Endothelial cell of umbilical vein (primary cell): ENCODE measurements around the gene CCDC32. TPM values are rescaled to one million over a fixed set of nuclear protein-coding genes. Genes with fewer than 3 reads are reported as not detected.

Experiments
- BruUV-seq: library from RNA; stranded (reverse); fragments of 400-500 nt; replicated peaks from 2 replicates; lab custom pipeline; 2021; lab: Mats Ljungman, UMichigan
- CTCF ChIA-PET: fragments of 300-600, 350-600 bp; sonication (Branson Sonifier 250); formaldehyde crosslinking; loops from one replicate; lab custom pipeline; 2021; ENCODE audit warnings: antibody characterized with exemption, inconsistent platforms; lab: Charles Lee
- POLR2A ChIA-PET: fragments of 300-600, 350-600 bp; sonication (Branson Sonifier 250); formaldehyde crosslinking; loops from one replicate; lab custom pipeline; 2021; ENCODE audit warnings: antibody characterized with exemption, inconsistent platforms; lab: Charles Lee
- DNase-seq: peaks from one replicate; pipeline ENCODE4 v3.0.0-alpha.2; 2011; ENCODE audit warnings: low read depth, low spot score
- FAIRE-seq: peaks from 2 replicates; lab custom pipeline; 2011; peaks lifted over from hg19 to GRCh38; lab: Jason Lieb, UNC
- H2AFZ ChIP-seq: 2 replicates; pipeline ENCODE4 v1.6.0; 2012; ENCODE audit warnings: low read depth, low read length, control low read depth, inconsistent platforms
- H3K27ac ChIP-seq: 2 replicates; pipeline ENCODE4 v1.5.1; 2011; ENCODE audit warnings: low read depth, mild to moderate bottlenecking, control low read depth, low read length, moderate library complexity; ENCODE audit not compliant: insufficient read depth
- H3K27me3 ChIP-seq, 2 experiments: 2 replicates each; pipeline versions ENCODE4 v1.6.0 to v1.6.1; 2011; ENCODE audit warnings: low read length in 2 of 2, mixed read lengths in 1 of 2; ENCODE audit not compliant: control insufficient read depth in 2 of 2, insufficient read depth in 2 of 2
- H3K36me3 ChIP-seq, 2 experiments: 2 replicates in 1 of 2; 3 replicates in 1 of 2; pipeline ENCODE4 v1.5.1; 2011; ENCODE audit warnings: low read length in 2 of 2, mild to moderate bottlenecking in 1 of 2, moderate library complexity in 1 of 2; ENCODE audit not compliant: control insufficient read depth in 2 of 2, insufficient read depth in 2 of 2; ENCODE audit errors: extremely low read depth in 1 of 2
- H3K4me1 ChIP-seq: 3 replicates; pipeline ENCODE4 v1.5.1; 2011; ENCODE audit warnings: mild to moderate bottlenecking, low read length; ENCODE audit not compliant: control insufficient read depth, insufficient read depth; ENCODE audit errors: extremely low read depth
- H3K4me2 ChIP-seq: 2 replicates; pipeline ENCODE4 v1.6.1; 2011; ENCODE audit warnings: low read length, control low read depth, mixed read lengths; ENCODE audit not compliant: insufficient read depth
- H3K4me3 ChIP-seq, 3 experiments: fragments of 200-600 bp in 1 of 3; sonication (generic), shearing (Covaris generic) in 1 of 3; replicated peaks in 1 of 3; 2 replicates each; pipeline ENCODE4 v1.5.1; 2011 to 2016; ENCODE audit warnings: control low read depth in 3 of 3, low read length in 3 of 3, mild to moderate bottlenecking in 2 of 3, inconsistent platforms in 1 of 3, low read depth in 1 of 3, moderate library complexity in 1 of 3; ENCODE audit not compliant: insufficient read depth in 1 of 3
- H3K79me2 ChIP-seq: 2 replicates; pipeline ENCODE4 v1.6.0; 2012; ENCODE audit warnings: low read length, inconsistent platforms; ENCODE audit not compliant: control insufficient read depth, insufficient read depth
- H3K9ac ChIP-seq: replicated peaks from 2 replicates; pipeline ENCODE3; 2011; ENCODE audit warnings: low read length, control low read depth; ENCODE audit not compliant: insufficient read depth; ENCODE audit errors: extremely low read depth
- H3K9me1 ChIP-seq: replicated peaks from 3 replicates; pipeline ENCODE4 v1.6.0; 2011; ENCODE audit warnings: mild to moderate bottlenecking, low read length; ENCODE audit not compliant: control insufficient read depth, insufficient read depth; ENCODE audit errors: extremely low read depth
- H3K9me3 ChIP-seq: replicated peaks from 2 replicates; pipeline ENCODE4 v1.5.1; 2012; ENCODE audit warnings: low read length, inconsistent platforms; ENCODE audit not compliant: control insufficient read depth, insufficient read depth
- H4K20me1 ChIP-seq: replicated peaks from 2 replicates; pipeline ENCODE3; 2011; ENCODE audit warnings: mild to moderate bottlenecking, low read length; ENCODE audit not compliant: control insufficient read depth, insufficient read depth; ENCODE audit errors: extremely low read depth
- CTCF ChIP-seq, 2 donors: IDR thresholded peaks; 1 replicate in 1 of 2; 2 replicates in 1 of 2; pipeline ENCODE4 v1.5.1; 2011; ENCODE audit warnings: low read length in 2 of 2, mild to moderate bottlenecking in 2 of 2, moderate library complexity in 2 of 2, control low read depth in 1 of 2, inconsistent platforms in 1 of 2, low read depth in 1 of 2; ENCODE audit not compliant: insufficient read depth in 1 of 2; ENCODE audit errors: extremely low read depth in 1 of 2
- EZH2 ChIP-seq: IDR thresholded peaks from 2 replicates; pipeline ENCODE4 v1.6.1; 2012; ENCODE audit warnings: borderline replicate concordance, low read depth, mild to moderate bottlenecking, moderate library complexity, low read length, inconsistent platforms; ENCODE audit not compliant: severe bottlenecking
- FOS ChIP-seq: IDR thresholded peaks from 2 replicates; pipeline ENCODE4 v1.6.1; 2011; ENCODE audit warnings: mild to moderate bottlenecking, low read length, moderate library complexity, borderline replicate concordance; ENCODE audit not compliant: insufficient read depth
- GATA2 ChIP-seq: IDR thresholded peaks from 2 replicates; pipeline ENCODE4 v1.7.0; 2011; ENCODE audit warnings: low read depth, mild to moderate bottlenecking, moderate library complexity, mixed read lengths, low read length; ENCODE audit not compliant: insufficient read length, insufficient read depth
- JUN ChIP-seq: IDR thresholded peaks from 2 replicates; pipeline ENCODE4 v1.6.1; 2011; ENCODE audit warnings: borderline replicate concordance, low read depth; ENCODE audit not compliant: insufficient read length, insufficient read depth
- MAX ChIP-seq: IDR thresholded peaks from 2 replicates; pipeline ENCODE4 v1.6.1; 2011; ENCODE audit not compliant: insufficient read depth, insufficient read length
- MYC ChIP-seq: IDR thresholded peaks from one replicate; pipeline ENCODE4 v1.6.1; 2011; ENCODE audit warnings: mild to moderate bottlenecking, low read depth, low read length
- POLR2AphosphoS5 ChIP-seq: IDR thresholded peaks from 2 replicates; pipeline ENCODE4 v1.6.1; 2012; ENCODE audit warnings: low read depth, mild to moderate bottlenecking, control low read depth, low read length, moderate library complexity; ENCODE audit not compliant: insufficient read depth
- dilution Hi-C: fragments of 300-500 bp; cut with MboI; formaldehyde crosslinking; loops from one replicate; pipeline ENCODE4 v1.15.0; 2019; ENCODE audit warnings: low sequenced_read_pairs; ENCODE audit not compliant: extremely low pct_ligation_motif_present
- intact Hi-C: fragments of 100-400 bp; cut with micrococcal nuclease; formaldehyde crosslinking; loops from one replicate; pipeline ENCODE4 v1.10.0; 2022
- polyA plus RNA-seq, 4 experiments: library from polyadenylated mRNA; depleted of rRNA in 3 of 4; stranded (reverse) in 3 of 4; unstranded in 1 of 4; fragments of >200 nt; gene quantifications; 2 replicates each; pipeline versions ENCODE4 v1.2.1 to v1.2.3, GENCODE V29; 2011 to 2012; ENCODE audit warnings: missing spikeins in 1 of 4
- total RNA-seq: library from RNA; stranded (reverse); gene quantifications from 2 replicates; pipeline ENCODE4 v1.2.3, GENCODE V29; 2021

Gene CCDC32
- total and polyA plus RNA-seq, 2 donors (not counting 3 experiments of a cell fraction or from before 2014, with no cell fraction given), result 22.9 to 24.0 TPM

GRCh38 chr15:40543082-40543481 lies 21.8 kb downstream of the CCDC32 start:
- Histone ChIP-seq H3K9me1 (no peaks in the 10 kb centered on the region), H4K20me1 (no peaks in the 10 kb centered on the region), H3K4me2 (no peak overlapping the region), H3K27me3 (no peaks in the 10 kb centered on the region), H3K9ac (no peak overlapping the region), H3K4me3 (no peak overlapping the region), H3K36me3 (peaks cover 0 to 6% of the 10 kb centered on the region in 2 experiments), H3K79me2 (no peaks in the 10 kb centered on the region), H3K27ac (no peak overlapping the region), H3K9me3 (no peaks in the 10 kb centered on the region), H3K4me1 (no peaks in the 10 kb centered on the region), H2AFZ (no peak overlapping the region)
- DNase-seq, result no peak
- intact Hi-C loops (no loop called here), dilution Hi-C loops (no loop called here)
- FAIRE-seq, result no peak
- BruUV-seq, result no TSS peak
- POLR2A ChIA-PET, result no interaction called here
- TF ChIP-seq EZH2 (no peak), FOS (no peak), CTCF (IDR thresholded peaks at IDR 0.05; ENCODE audit: extremely low read depth in 1 of 2, insufficient read depth in 1 of 2, low read depth in 1 of 2, low read length in 2 of 2) (no peak), MAX (no peak)
- CTCF ChIA-PET, result no interaction called here

GRCh38 chr15:40538976-40539375 lies 25.9 kb downstream of the CCDC32 start:
- H3K4me2 ChIP-seq, result no peak overlapping the region
- H2AFZ ChIP-seq, result no peak overlapping the region
- FAIRE-seq (no peak), DNase-seq (no peak)
- H3K27ac ChIP-seq, result no peak overlapping the region
- no peaks in the 10 kb centered on the region for H3K27me3 ChIP-seq
- POLR2A ChIA-PET, result no interaction called here
- no peaks in the 10 kb centered on the region for H4K20me1 ChIP-seq
- dilution Hi-C loops, result no loop called here
- CTCF ChIA-PET, result no interaction called here
- TF ChIP-seq CTCF (IDR thresholded peaks at IDR 0.05; ENCODE audit: extremely low read depth in 1 of 2, insufficient read depth in 1 of 2, low read depth in 1 of 2, low read length in 2 of 2) (no peak), POLR2AphosphoS5 (no peak), JUN (no peak), GATA2 (no peak), FOS (no peak), EZH2 (no peak), MAX (no peak), MYC (no peak)
- H3K9me1 ChIP-seq, result no peaks in the 10 kb centered on the region
- intact Hi-C loops, result no loop called here
- no peaks in the 10 kb centered on the region for H3K79me2 ChIP-seq
- no peaks in the 10 kb centered on the region for H3K9me3 ChIP-seq
- no peak overlapping the region for H3K9ac ChIP-seq
- no peaks in the 10 kb centered on the region for H3K36me3 ChIP-seq
- BruUV-seq, result no TSS peak
- no peaks in the 10 kb centered on the region for H3K4me1 ChIP-seq
- H3K4me3 ChIP-seq, result no peak overlapping the region
